Stromal cell of bone marrow (primary cell): Measurements from ENCODE around the gene DHDH.
A peak's percentile ranks its signal among the peaks of the same experiment; 100 is the strongest.
"Not testable (repeated sequence)": the region's sequence is repeated elsewhere in the genome, so short reads cannot be mapped to it uniquely, and the experiment has no call there.

Source experiments
- DNase-seq: peaks from one replicate; pipeline ENCODE4 v3.0.0-alpha.2; 2012; ENCODE audit warnings: low read depth

Gene DHDH

DNA sequence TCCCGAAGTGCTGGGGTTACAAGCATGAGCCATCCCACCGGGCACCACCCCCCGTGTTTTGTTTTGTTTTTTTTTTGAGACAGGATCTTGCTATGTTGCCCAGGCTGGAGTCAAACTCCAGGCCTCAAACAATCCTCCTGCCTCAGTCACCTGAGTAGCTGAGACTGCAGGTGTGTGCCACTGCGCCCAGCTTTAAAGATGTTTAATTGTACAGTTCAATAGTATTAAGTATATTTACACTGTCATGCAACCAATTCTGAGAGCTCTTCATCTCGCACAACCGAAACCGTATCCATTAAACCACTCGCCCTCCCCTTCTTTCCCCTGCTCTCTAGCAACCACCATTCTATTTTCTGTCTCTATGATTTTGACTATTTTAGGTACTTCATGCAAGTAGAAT lies 17.7 kb upstream of the DHDH start:
- DNase-seq, result no peak

- DNase-seq, result no peak
These were observed 15.4 kb upstream of the DHDH start for GRCh38 chr19:48918071-48918470.

- no peak for DNase-seq
These were observed 14.7 kb upstream of the DHDH start for GRCh38 chr19:48918801-48919247.

DNA sequence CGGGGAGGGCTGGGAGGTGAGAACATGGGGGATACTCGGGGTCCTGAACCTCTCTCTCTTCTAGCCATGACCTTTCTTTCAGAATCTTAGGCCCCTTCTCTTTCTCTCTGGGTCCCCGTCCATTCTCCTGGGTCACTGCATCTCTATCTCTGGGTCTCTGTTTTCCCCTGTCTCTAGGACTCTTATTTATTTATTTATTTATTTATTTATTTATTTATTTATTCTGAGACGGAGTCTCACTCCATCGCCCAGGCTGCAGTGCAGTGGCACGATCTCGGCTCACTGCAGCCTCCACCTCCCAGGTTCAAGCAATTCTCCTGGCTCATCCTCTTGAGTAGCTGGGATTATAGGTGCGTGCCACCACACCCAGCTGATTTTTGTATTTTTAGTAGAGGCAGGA lies 14.2 kb upstream of the DHDH start:
- not testable (repeated sequence) for DNase-seq

- no peak for DNase-seq
These were observed 12.6 kb upstream of the DHDH start for GRCh38 chr19:48920949-48921348.

- DNase-seq, result no peak
These were observed 11.6 kb upstream of the DHDH start for GRCh38 chr19:48921721-48922500.

GRCh38 chr19:48922548-48923490 lies 10.7 kb upstream of the DHDH start:
- no peak for DNase-seq

- peak; percentile 71 for DNase-seq
These were observed 8.2 kb upstream of the DHDH start for GRCh38 chr19:48925240-48925843.

- DNase-seq, result not testable (repeated sequence)
These were observed 7.6 kb upstream of the DHDH start for GRCh38 chr19:48925890-48926289.

DNA sequence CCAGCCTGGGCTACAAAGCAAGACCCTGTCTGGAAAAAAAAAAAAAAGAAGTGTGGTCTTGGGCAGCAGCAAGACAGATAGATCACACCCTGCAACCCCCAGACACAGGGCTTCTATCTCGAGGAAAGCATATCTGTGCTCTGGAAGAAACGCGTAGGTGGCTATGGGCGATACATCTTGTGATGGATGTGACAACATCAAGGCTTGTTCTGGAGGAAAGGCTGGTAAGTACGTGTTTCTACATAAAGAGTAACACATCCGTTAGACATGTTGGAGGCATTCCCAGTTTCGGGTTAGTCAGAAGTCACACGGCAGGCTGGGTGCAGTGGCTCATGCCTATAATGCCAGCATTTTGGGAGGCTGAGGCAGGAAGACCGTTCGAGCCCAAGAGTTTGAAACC lies 6.6 kb upstream of the DHDH start:
- DNase-seq, result peak; percentile 98

DNA sequence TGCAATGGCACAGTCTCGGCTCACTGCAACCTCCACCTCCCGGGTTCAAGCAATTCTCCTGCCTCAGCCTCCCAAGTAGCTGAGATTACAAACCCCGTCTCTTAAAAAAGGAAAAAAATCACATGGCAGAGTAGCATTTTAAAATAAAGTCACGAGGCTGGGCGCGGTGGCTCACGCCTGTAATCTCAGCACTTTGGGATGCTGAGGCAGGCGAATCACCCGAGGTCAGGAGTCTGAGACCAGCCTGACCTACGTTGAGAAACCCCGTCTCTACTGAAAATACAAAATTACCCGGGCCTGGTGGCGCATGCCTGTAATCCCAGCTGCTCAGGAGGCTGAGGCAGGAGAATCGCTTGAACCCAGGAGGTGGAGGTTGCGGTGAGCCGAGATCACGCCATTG lies 5.8 kb upstream of the DHDH start:
- not testable (repeated sequence) for DNase-seq

- no peak for DNase-seq
These were observed 5.1 kb upstream of the DHDH start for GRCh38 chr19:48928164-48929025.

DNA sequence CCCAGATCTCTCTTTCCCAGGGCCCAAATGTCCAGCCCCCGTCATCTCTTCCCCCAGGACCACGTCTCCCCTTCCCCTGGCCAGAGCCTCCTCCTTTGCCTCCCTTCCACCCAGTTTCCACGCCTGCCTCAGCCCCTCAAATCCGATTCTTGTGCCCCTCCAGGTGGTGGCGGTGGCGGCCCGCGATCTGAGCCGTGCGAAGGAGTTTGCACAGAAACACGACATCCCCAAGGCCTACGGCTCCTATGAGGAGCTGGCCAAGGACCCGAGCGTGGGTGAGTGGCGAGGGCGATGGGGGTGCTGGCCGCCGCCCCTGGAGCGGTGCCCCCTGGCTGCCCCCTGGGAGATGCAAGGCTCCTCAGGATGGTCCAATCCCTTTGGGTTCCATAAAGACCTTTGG lies 1.3 kb downstream of the DHDH start:
- DNase-seq, result no peak

DNA sequence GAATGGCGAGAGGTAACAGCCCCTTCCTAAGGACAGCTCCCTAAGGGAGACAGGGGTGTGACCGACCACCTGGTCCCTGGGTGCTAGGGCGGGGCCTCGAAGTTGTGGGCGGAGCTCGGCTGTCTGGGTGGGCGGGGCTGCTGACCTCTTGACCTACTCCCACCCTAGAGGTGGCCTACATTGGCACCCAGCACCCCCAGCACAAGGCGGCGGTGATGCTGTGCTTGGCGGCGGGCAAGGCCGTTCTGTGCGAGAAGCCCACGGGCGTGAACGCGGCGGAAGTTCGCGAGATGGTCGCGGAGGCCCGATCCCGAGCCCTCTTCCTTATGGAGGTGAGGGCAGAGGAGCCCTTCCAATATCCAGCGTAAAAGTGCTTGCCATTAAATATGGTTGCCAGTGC lies 2.4 kb downstream of the DHDH start:
- no peak for DNase-seq

GRCh38 chr19:48938256-48938655 lies 4.8 kb downstream of the DHDH start:
- no peak for DNase-seq

GRCh38 chr19:48940902-48941301 lies 7.4 kb downstream of the DHDH start:
- DNase-seq, result no peak

GRCh38 chr19:48943081-48943480 lies 9.6 kb downstream of the DHDH start:
- DNase-seq, result no peak

DNA sequence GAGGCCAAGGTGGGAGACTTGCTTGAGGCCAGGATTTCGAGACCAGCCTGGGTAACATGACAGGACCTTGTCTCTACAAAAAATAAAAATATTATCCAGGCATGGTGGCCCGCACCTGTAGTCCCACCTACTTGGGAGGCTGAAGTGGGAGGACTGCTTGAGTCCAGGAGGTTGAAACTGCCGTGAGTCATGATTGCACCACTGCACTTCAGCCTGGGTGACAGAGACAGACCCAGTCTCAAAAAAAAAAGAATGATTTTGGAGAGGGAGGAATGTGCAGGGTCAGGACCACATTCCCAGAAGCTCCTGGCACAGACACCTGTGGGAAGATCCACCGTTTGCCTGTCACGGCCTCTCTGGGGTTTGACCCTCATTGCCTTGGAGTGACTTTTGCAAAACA lies 11.9 kb downstream of the DHDH start:
- DNase-seq, result no peak

GRCh38 chr19:48945817-48946216 lies 12.3 kb downstream of the DHDH start:
- no peak for DNase-seq

DNA sequence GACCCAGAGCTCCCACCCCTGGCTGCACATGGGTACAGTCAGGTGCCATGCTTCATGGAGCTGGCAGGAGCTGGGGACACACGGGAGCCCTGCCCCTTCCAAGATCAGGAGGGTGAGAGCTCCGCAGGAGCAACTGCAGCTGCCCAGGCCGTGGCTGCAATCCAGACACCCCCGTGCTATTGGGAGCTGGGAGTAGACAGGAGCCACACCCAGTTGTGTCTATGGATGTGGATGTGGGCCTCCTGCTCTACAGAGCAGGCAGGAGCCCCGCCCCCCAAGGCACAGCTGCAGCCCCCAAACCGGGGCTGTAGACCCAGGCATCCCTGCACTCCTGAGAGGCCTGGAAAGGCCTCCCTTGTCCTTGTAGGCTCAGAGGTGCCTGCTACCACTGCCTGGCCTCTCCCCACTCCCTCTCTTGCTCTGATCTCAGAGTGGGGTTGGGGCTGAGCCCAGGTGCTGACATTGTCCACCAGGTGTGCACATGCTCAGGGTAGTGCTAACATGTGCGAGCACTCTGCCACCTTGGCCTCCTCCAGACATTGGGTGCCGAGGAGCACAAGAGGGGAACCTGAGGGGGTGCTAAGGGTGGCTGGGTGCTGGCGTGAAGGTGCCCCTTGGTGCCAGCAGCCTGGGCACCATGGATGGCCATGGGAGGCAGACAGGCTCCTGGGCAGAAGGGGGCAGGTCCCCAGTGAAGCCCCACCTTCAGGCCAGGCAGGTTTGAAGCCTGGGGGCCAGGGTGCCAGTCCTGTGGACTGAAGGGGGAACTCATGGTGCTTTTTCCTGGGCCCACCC lies 13.2 kb downstream of the DHDH start:
- DNase-seq, result no peak

- no peak for DNase-seq
These were observed 13.7 kb downstream of the DHDH start for GRCh38 chr19:48947258-48947542.
